Measurements from ENCODE around the gene CTSS.
A peak's percentile ranks its signal among the peaks of the same experiment; 100 is the strongest.

The CTSS gene

DNA sequence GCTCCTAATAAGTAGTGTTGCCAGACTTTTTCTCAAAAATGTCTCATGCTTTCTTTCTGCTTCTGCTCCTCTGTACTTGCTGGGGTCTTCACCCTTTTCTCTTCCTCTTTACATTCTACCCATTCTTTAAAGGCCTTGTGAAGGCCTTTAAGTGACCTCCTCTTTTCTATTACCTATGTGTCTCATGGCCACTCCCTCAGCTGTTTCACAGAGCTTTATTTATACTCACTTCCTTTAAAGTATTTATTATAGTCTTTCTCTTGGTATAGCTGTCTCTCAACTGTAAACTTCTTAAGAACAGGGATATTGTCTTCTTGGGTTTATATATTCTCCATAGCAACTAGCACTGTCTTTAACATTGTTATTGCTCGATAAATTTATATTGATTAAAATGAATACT is 69.4 kb downstream of the CTSS start:
- Histone ChIP-seq H3K4me1 (ENCODE audit: control insufficient read depth, insufficient read depth, low read length) (no peaks in the 10 kb centered on the region), H3K36me3 (ENCODE audit: control insufficient read depth in 2 of 2, insufficient read depth in 1 of 2, low read length in 2 of 2) (peaks cover 24 to 27% of the 10 kb centered on the region in 2 experiments), H3K4me3 (ENCODE audit: low read depth, low read length) (peak overlapping the region; percentile 63), H3K27ac (ENCODE audit: extremely low read depth, low read depth, low read length) (no peak overlapping the region), H3K9me3 (ENCODE audit: control insufficient read depth, insufficient read depth, low read depth, low read length) (no peaks in the 10 kb centered on the region)
- TF ChIP-seq ZNF223 (tag by site-specific recombination; IDR thresholded peaks at IDR 0.05) = no peak
- TF ChIP-seq ZNF366 (tag by site-specific recombination; conservative IDR thresholded peaks at IDR 0.05) = 0 out of 2 replicates have a peak, but pooled peaks have one; percentile 14
- TF ChIP-seq ZBTB8A (tag by site-specific recombination; IDR thresholded peaks at IDR 0.05) = no peak
- TF ChIP-seq, protein P1, sequence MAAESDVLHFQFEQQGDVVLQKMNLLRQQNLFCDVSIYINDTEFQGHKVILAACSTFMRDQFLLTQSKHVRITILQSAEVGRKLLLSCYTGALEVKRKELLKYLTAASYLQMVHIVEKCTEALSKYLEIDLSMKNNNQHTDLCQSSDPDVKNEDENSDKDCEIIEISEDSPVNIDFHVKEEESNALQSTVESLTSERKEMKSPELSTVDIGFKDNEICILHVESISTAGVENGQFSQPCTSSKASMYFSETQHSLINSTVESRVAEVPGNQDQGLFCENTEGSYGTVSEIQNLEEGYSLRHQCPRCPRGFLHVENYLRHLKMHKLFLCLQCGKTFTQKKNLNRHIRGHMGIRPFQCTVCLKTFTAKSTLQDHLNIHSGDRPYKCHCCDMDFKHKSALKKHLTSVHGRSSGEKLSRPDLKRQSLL (tag by site-specific recombination; IDR thresholded peaks at IDR 0.05) = no peak
- CTCF ChIA-PET = interaction anchor here (1.2 kb wide), 1 partner anchor 9 kb away, joined by 5 read pairs; no protein-coding TSS in a partner anchor
- POLR2A ChIA-PET = interaction anchor here (1.3 to 2.6 kb wide), 4 partner anchors 67 to 300 kb away, joined by 3 to 30 read pairs (median 14); partner anchors contain the start of genes ENSA and MCL1

DNA sequence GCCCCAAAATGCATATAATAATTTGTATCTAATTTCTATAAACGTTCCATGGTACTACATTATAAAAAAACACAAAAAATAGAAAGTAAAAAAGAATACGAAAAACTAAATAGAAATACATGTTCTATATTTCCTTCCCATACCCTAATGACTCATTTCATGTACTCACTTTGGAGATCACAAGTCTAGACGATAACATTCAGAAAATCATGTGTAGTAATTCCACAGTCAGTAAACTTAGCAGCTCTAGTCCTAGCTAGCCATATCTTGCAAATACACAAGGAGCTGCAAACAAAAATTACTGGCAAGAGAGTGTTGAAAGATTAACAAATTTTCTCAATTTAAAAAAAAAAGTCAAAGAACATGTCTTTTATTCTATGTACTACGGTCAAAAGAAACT is 70.0 kb downstream of the CTSS start:
- Histone ChIP-seq H3K27ac (ENCODE audit: extremely low read depth, low read depth, low read length) (no peak overlapping the region), H3K4me3 (ENCODE audit: low read depth, low read length) (no peak overlapping the region; the same call in 1 of the 2 replicates), H3K9me3 (ENCODE audit: control insufficient read depth, insufficient read depth, low read depth, low read length) (no peaks in the 10 kb centered on the region), H3K4me1 (ENCODE audit: control insufficient read depth, insufficient read depth, low read length) (no peaks in the 10 kb centered on the region), H3K36me3 (ENCODE audit: control insufficient read depth in 2 of 2, insufficient read depth in 1 of 2, low read length in 2 of 2) (peaks cover 29 to 30% of the 10 kb centered on the region in 2 experiments)
- ChIA-PET CTCF (no interaction called here), POLR2A (interaction anchor here (2.6 kb wide), 1 partner anchor 66 kb away, joined by 30 read pairs; the partner anchor contains the start of gene ENSA)
- TF ChIP-seq, protein P2, sequence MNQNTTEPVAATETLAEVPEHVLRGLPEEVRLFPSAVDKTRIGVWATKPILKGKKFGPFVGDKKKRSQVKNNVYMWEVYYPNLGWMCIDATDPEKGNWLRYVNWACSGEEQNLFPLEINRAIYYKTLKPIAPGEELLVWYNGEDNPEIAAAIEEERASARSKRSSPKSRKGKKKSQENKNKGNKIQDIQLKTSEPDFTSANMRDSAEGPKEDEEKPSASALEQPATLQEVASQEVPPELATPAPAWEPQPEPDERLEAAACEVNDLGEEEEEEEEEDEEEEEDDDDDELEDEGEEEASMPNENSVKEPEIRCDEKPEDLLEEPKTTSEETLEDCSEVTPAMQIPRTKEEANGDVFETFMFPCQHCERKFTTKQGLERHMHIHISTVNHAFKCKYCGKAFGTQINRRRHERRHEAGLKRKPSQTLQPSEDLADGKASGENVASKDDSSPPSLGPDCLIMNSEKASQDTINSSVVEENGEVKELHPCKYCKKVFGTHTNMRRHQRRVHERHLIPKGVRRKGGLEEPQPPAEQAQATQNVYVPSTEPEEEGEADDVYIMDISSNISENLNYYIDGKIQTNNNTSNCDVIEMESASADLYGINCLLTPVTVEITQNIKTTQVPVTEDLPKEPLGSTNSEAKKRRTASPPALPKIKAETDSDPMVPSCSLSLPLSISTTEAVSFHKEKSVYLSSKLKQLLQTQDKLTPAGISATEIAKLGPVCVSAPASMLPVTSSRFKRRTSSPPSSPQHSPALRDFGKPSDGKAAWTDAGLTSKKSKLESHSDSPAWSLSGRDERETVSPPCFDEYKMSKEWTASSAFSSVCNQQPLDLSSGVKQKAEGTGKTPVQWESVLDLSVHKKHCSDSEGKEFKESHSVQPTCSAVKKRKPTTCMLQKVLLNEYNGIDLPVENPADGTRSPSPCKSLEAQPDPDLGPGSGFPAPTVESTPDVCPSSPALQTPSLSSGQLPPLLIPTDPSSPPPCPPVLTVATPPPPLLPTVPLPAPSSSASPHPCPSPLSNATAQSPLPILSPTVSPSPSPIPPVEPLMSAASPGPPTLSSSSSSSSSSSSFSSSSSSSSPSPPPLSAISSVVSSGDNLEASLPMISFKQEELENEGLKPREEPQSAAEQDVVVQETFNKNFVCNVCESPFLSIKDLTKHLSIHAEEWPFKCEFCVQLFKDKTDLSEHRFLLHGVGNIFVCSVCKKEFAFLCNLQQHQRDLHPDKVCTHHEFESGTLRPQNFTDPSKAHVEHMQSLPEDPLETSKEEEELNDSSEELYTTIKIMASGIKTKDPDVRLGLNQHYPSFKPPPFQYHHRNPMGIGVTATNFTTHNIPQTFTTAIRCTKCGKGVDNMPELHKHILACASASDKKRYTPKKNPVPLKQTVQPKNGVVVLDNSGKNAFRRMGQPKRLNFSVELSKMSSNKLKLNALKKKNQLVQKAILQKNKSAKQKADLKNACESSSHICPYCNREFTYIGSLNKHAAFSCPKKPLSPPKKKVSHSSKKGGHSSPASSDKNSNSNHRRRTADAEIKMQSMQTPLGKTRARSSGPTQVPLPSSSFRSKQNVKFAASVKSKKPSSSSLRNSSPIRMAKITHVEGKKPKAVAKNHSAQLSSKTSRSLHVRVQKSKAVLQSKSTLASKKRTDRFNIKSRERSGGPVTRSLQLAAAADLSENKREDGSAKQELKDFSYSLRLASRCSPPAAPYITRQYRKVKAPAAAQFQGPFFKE (tag by site-specific recombination; IDR thresholded peaks at IDR 0.05; ENCODE audit: borderline replicate concordance) = no peak
- no peak for TF ChIP-seq KLF1 (tag by site-specific recombination; IDR thresholded peaks at IDR 0.05)
- no peak for TF ChIP-seq ZFP69B (tag by site-specific recombination; IDR thresholded peaks at IDR 0.05)
- TF ChIP-seq ZBTB1 (tag by site-specific recombination; IDR thresholded peaks at IDR 0.05) = no peak
- TF ChIP-seq ZNF654 (tag by site-specific recombination; IDR thresholded peaks at IDR 0.05; ENCODE audit: low read depth) = no peak
- TF ChIP-seq, protein P3, sequence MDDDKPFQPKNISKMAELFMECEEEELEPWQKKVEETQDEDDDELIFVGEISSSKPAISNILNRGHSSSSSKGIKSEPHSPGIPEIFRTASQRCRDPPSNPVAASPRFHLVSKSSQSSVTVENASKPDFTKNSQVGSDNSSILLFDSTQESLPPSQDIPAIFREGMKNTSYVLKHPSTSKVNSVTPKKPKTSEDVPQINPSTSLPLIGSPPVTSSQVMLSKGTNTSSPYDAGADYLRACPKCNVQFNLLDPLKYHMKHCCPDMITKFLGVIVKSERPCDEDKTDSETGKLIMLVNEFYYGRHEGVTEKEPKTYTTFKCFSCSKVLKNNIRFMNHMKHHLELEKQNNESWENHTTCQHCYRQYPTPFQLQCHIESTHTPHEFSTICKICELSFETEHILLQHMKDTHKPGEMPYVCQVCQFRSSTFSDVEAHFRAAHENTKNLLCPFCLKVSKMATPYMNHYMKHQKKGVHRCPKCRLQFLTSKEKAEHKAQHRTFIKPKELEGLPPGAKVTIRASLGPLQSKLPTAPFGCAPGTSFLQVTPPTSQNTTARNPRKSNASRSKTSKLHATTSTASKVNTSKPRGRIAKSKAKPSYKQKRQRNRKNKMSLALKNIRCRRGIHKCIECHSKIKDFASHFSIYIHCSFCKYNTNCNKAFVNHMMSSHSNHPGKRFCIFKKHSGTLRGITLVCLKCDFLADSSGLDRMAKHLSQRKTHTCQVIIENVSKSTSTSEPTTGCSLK (tag by site-specific recombination; IDR thresholded peaks at IDR 0.05) = no peak
- TF ChIP-seq ZFP41 (tag by site-specific recombination; IDR thresholded peaks at IDR 0.05; ENCODE audit: borderline replicate concordance) = no peak
- no peak for TF ChIP-seq ZNF239 (tag by site-specific recombination; IDR thresholded peaks at IDR 0.05)
- TF ChIP-seq ZBTB21 (tag by site-specific recombination; IDR thresholded peaks at IDR 0.05) = no peak
- TF ChIP-seq PRDM1 (tag by site-specific recombination; IDR thresholded peaks at IDR 0.05) = no peak
- no peak for TF ChIP-seq ZNF2 (tag by site-specific recombination; IDR thresholded peaks at IDR 0.05)
- no peak for TF ChIP-seq ZNF266 (tag by site-specific recombination; IDR thresholded peaks at IDR 0.05; ENCODE audit: low read depth)
- TF ChIP-seq ZNF140 (tag by site-specific recombination; IDR thresholded peaks at IDR 0.05) = no peak

All from HEK293 (cell line).